Activated naive CD8-positive, alpha-beta T cell treated with anti-CD3 and anti-CD28 coated beads, Interleukin-2, amount 50 U/mL, for 24 hours (primary cell): Measurements from ENCODE around the gene VSNL1.
"Not testable (repeated sequence)": the region's sequence is repeated elsewhere in the genome, so short reads cannot be mapped to it uniquely, and the experiment has no call there.

Experiments used
- ATAC-seq: fragments of 150-1000 bp; cut with Tn5 transposase; one replicate; pipeline ENCODE4 v1.10.0; 2021
- DNase-seq: peaks from one replicate; pipeline ENCODE4 v3.0.0; 2021
- H3K27ac Mint-ChIP-seq: one replicate; pipeline ENCODE4 v1.8.0; 2021; ENCODE audit warnings: mild to moderate bottlenecking, mixed read lengths
- H3K27me3 Mint-ChIP-seq: one replicate; pipeline ENCODE4 v1.8.0; 2021; ENCODE audit warnings: mixed read lengths
- H3K36me3 Mint-ChIP-seq: one replicate; pipeline ENCODE4 v1.8.0; 2021; ENCODE audit warnings: low read depth, mixed read lengths
- H3K4me1 Mint-ChIP-seq: one replicate; pipeline ENCODE4 v1.8.0; 2021; ENCODE audit warnings: mixed read lengths
- H3K4me3 Mint-ChIP-seq: one replicate; pipeline ENCODE4 v1.8.0; 2021; ENCODE audit warnings: mild to moderate bottlenecking, moderate library complexity, mixed read lengths
- H3K9me3 Mint-ChIP-seq: one replicate; pipeline ENCODE4 v1.8.0; 2021; ENCODE audit warnings: mixed read lengths

VSNL1 gene

DNA sequence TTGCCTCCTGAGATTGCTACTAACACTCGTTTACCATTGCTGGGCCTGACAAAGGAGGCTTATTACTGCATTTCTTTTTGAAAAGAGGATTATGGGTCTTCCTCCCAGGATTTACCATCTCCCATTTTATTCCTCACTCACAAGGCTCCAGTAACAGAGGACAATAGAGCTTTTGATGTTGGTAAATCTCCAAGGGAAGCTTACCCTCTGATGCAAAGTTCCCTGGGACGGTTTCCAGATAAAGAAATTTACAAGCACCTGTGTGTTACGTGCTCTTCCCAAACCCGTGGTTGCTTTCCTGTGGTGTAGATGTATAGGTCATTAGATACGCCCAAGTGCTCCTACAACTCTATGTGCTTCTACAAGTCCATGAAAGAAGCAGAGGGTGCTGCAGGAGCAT, 17.1 kb downstream of the VSNL1 start:
- DNase-seq (no peak), ATAC-seq (no peak)
- H3K27me3 Mint-ChIP-seq = peaks cover 6% of the 10 kb centered on the region
- H3K9me3 Mint-ChIP-seq = no peaks in the 10 kb centered on the region
- H3K4me1 Mint-ChIP-seq = no peaks in the 10 kb centered on the region
- no peaks in the 10 kb centered on the region for H3K36me3 Mint-ChIP-seq
- no peak overlapping the region for H3K27ac Mint-ChIP-seq
- no peak overlapping the region for H3K4me3 Mint-ChIP-seq

DNA sequence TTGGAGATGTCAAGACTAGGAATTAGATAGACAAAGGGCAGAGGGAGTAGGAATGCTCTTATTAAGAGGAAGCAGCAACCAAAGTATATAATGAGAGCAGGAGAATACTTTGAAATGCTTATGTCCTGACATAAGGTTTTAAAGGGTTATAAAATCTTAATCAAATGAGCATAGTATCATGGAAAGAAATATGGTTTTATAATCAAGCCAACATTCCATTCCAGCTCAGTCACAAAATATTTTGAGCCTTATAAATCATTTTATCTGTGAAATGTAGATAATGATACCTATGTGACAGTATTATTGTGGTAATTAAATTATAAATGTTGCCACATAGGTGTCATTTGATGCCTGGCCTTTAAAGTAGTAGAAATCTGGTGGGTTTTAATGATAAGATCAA, 17.6 kb downstream of the VSNL1 start:
- H3K27ac Mint-ChIP-seq = no peak overlapping the region
- H3K4me1 Mint-ChIP-seq = no peaks in the 10 kb centered on the region
- no peak for DNase-seq
- ATAC-seq = no peak
- peaks cover 6% of the 10 kb centered on the region for H3K27me3 Mint-ChIP-seq
- no peaks in the 10 kb centered on the region for H3K9me3 Mint-ChIP-seq
- H3K4me3 Mint-ChIP-seq = no peak overlapping the region
- H3K36me3 Mint-ChIP-seq = no peaks in the 10 kb centered on the region

DNA sequence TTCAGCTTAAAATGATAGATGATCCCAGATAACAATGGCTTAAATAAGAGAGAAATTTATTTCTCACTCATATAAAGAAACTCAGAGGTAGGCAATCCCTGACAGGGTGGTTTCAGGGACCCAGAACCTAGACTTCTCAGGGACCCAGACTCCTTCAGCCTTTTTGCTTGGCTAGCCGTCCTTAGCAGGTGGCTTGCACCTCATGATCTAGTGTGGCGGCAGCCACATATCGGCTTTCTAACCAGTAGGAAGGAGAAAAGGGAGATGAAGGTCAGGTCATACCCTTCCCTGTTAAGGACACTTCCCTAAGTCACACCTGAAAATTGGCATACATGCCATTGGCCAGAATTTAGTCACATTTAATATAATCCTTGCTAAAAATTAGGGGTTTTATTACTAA, 18.4 kb downstream of the VSNL1 start:
- H3K27me3 Mint-ChIP-seq = peaks cover 6% of the 10 kb centered on the region
- no peak overlapping the region for H3K27ac Mint-ChIP-seq
- H3K9me3 Mint-ChIP-seq = no peaks in the 10 kb centered on the region
- ATAC-seq = no peak
- H3K4me1 Mint-ChIP-seq = no peaks in the 10 kb centered on the region
- no peak for DNase-seq
- H3K4me3 Mint-ChIP-seq = no peak overlapping the region
- no peaks in the 10 kb centered on the region for H3K36me3 Mint-ChIP-seq

DNA sequence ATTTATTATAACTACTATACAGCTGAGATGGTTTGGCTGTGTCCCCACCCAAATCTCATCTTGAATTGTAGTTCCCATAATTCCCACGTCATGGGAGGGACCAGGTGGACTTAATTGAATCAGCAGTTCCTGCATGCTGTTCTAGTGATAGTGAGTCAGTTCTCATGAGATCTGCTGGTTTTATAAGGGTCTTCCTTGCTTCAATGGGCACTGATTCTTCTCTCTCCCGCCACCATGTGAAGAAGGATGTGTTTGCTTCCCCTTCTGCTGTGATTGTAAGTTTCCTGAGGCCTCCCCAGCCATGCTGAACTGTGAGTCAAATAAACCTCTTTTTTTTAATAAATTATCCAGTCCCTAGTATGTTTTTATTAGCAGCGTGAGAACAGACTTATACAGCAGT, 25.2 kb downstream of the VSNL1 start:
- not testable (repeated sequence) for H3K36me3 Mint-ChIP-seq, ATAC-seq, H3K27ac Mint-ChIP-seq, H3K9me3 Mint-ChIP-seq, H3K4me1 Mint-ChIP-seq, H3K4me3 Mint-ChIP-seq, H3K27me3 Mint-ChIP-seq, DNase-seq

GRCh38 chr2:17571681-17572080, 31.2 kb downstream of the VSNL1 start:
- Mint-ChIP-seq H3K27me3 (peaks cover 6% of the 10 kb centered on the region), H3K4me1 (no peaks in the 10 kb centered on the region), H3K9me3 (peaks cover 4% of the 10 kb centered on the region), H3K4me3 (no peak overlapping the region), H3K27ac (no peak overlapping the region), H3K36me3 (no peaks in the 10 kb centered on the region)
- no peak for DNase-seq
- no peak for ATAC-seq

- Mint-ChIP-seq H3K27ac (no peak overlapping the region), H3K4me1 (no peaks in the 10 kb centered on the region), H3K36me3 (no peaks in the 10 kb centered on the region), H3K27me3 (peaks cover 7% of the 10 kb centered on the region), H3K9me3 (peaks cover 4% of the 10 kb centered on the region), H3K4me3 (no peak overlapping the region)
- DNase-seq (no peak), ATAC-seq (no peak)
Observed at GRCh38 chr2:17573085-17573803, 32.7 kb downstream of the VSNL1 start.

DNA sequence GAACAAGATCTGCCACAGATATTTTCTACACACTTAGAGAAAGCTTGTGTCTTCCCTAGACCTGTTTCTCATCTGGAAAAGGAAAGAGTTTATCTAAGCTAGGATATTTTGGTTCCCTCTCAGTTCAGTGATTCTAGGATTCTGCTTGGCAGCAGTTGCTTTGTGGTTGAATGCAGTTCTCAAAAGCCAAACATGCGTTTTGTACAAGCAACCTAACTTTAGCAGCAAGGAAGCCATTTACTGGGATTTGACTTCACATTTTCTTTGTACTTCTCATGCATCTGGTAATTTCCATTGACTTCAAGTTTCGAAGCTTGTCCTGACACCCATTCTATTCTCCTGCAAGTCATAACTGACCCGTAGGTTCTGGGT, 33.3 kb downstream of the VSNL1 start:
- Mint-ChIP-seq H3K27me3 (peaks cover 7% of the 10 kb centered on the region), H3K27ac (no peak overlapping the region), H3K9me3 (peaks cover 4% of the 10 kb centered on the region), H3K36me3 (no peaks in the 10 kb centered on the region), H3K4me3 (no peak overlapping the region), H3K4me1 (no peaks in the 10 kb centered on the region)
- ATAC-seq (no peak), DNase-seq (no peak)

DNA sequence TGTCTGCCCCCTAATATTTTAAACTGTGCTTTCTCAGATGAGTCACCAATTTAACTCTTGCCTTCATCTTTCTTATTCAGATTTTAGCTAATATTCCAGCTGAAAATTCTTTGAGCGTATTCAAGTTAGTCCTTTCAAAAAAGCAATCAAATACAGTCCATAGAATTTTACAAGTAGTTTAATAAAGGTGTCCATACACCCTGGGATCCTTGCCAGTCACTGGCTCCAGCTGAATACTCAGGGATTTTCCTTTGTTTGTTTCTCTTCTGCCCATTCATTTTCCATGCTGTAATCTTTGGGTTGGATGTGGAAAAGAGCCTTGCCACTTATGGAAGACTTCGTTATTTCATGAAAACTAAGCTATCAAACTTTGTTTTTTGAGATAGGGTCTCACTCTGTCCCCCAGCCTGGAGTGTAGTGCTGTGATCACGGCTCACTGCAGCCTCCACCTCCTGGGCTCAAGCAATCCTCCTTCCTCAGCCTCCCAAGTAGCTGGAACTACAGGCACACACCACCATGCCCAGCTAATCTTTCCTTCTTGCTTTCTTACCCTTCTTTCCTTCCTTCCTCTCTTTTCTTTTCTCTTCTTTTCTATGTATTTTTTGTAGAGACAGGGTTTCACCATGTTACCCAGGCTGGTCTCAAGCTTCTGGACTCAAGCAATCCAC, 34.0 kb downstream of the VSNL1 start:
- Mint-ChIP-seq H3K4me1 (no peaks in the 10 kb centered on the region), H3K36me3 (no peaks in the 10 kb centered on the region), H3K4me3 (no peak overlapping the region), H3K27me3 (peaks cover 4% of the 10 kb centered on the region), H3K9me3 (peaks cover under 1% of the 10 kb centered on the region), H3K27ac (no peak overlapping the region)
- ATAC-seq (no peak), DNase-seq (no peak)

DNA sequence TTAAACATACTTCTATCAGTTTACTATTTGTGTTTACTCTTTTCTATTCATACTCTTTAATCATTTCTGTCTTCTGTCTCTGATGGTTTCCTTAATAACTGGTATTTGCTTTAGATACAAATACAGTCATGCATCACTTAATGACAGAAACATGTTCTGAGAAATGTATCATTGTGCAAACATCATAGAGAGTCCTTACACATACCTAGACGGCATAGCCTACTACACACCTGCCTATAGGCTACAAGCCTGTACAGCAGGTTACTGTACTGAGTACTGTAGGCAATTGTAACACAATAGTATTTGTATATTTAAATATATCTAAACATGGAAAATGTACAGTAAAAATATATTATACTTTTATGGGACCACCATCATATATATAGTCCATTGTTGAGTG, 36.3 kb downstream of the VSNL1 start:
- Mint-ChIP-seq H3K36me3 (no peaks in the 10 kb centered on the region), H3K27me3 (peaks cover 4% of the 10 kb centered on the region)
- no peak for ATAC-seq

DNA sequence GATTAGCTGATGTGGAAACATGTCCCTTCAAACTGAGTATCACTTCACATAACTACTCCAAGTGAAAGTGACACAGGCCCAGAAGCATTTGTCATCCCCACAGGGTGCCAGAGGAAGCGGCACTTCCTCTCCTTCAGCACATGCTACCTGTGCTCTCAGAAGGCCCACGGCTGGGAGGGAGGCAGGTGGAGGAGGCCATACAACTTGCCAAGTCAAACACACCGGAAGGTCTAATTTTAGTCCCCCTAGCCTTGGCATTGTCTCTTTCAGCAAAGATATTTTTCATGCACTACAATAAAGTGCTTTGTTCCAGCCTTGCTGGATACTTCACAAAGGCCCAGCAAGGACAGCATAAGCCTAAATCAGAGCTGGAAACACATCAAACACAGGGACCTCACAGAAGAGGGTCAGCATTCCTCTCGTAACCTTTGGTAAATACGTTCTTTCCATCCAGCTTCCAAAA, 38.0 kb downstream of the VSNL1 start:
- H3K27ac Mint-ChIP-seq = no peak overlapping the region
- no peaks in the 10 kb centered on the region for H3K36me3 Mint-ChIP-seq
- H3K4me1 Mint-ChIP-seq = no peaks in the 10 kb centered on the region
- ATAC-seq (no peak), DNase-seq (no peak)
- no peak overlapping the region for H3K4me3 Mint-ChIP-seq
- peaks cover 4% of the 10 kb centered on the region for H3K27me3 Mint-ChIP-seq
- H3K9me3 Mint-ChIP-seq = no peaks in the 10 kb centered on the region

More for the DNA sequence above, 36.3 kb downstream of the VSNL1 start:
- Mint-ChIP-seq H3K27ac (no peak overlapping the region), H3K9me3 (no peaks in the 10 kb centered on the region), H3K4me3 (no peak overlapping the region), H3K4me1 (no peaks in the 10 kb centered on the region)
- no peak for DNase-seq

DNA sequence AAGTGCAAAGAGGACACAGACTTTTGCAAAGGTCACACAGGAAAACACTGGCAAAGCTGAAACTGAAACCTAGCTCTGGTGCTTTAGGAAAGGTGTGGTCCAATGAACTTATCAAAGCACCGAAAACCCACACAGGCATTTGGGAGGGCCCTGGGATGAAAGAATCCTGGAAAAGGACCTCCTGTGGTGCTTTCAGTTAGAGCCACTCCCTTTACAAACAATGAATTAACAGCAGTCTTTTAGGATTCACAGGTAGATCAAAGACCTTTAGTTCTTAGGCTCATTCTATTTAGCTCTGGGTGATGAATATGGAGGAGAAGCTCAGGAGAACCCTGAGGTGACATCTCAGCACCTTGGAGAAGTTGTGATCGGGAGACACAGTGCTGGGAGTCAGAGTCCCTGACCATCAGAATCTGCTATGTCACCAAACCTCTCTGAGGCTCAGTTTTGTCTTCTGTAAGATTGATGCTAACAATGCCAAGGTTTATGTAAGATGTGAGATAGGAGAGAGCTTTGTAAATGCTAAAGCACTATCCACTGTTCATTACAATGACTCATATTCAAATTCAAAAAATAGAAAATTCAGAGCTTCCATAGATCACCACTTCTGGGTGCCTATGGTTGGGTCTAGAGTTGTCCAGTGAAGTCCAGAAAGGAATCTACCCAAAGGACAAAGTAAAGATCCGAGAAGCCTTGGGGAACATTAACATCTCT, 39.3 kb downstream of the VSNL1 start:
- no peak overlapping the region for H3K4me3 Mint-ChIP-seq
- H3K27ac Mint-ChIP-seq = no peak overlapping the region
- peaks cover 4% of the 10 kb centered on the region for H3K27me3 Mint-ChIP-seq
- H3K36me3 Mint-ChIP-seq = no peaks in the 10 kb centered on the region
- DNase-seq (no peak), ATAC-seq (no peak)
- H3K4me1 Mint-ChIP-seq = no peaks in the 10 kb centered on the region
- H3K9me3 Mint-ChIP-seq = no peaks in the 10 kb centered on the region

- Mint-ChIP-seq H3K36me3 (no peaks in the 10 kb centered on the region), H3K4me1 (no peaks in the 10 kb centered on the region), H3K27ac (no peak overlapping the region), H3K27me3 (peaks cover 4% of the 10 kb centered on the region), H3K9me3 (no peaks in the 10 kb centered on the region), H3K4me3 (no peak overlapping the region)
- ATAC-seq (no peak), DNase-seq (no peak)
Observed at GRCh38 chr2:17580319-17580715, 39.8 kb downstream of the VSNL1 start.

DNA sequence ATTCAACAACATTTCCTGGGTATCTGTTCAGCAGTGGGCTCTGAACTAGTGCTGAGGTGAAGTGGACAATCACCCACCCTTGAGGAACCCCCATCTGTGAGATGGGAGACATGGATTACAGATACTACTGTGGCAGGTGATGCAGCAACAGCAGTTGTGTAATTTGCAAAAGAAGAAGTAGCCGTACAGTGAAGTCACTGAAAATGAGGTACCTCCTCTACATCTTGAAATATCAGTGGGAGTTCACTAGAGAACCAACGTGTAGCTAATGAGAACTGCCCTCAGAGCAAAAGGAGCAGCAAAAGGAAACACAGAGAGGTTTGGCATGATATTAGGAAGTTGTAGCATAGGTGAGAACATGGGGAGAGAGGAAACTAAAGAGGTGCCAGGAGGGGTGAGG, 41.3 kb downstream of the VSNL1 start:
- Mint-ChIP-seq H3K36me3 (no peaks in the 10 kb centered on the region), H3K9me3 (no peaks in the 10 kb centered on the region), H3K27ac (no peak overlapping the region), H3K27me3 (no peaks in the 10 kb centered on the region), H3K4me1 (no peaks in the 10 kb centered on the region), H3K4me3 (no peak overlapping the region)
- DNase-seq = no peak
- ATAC-seq = no peak

- Mint-ChIP-seq H3K27ac (no peak overlapping the region), H3K36me3 (no peaks in the 10 kb centered on the region), H3K4me3 (no peak overlapping the region), H3K9me3 (no peaks in the 10 kb centered on the region), H3K27me3 (no peaks in the 10 kb centered on the region), H3K4me1 (no peaks in the 10 kb centered on the region)
- no peak for DNase-seq
- no peak for ATAC-seq
Observed at GRCh38 chr2:17583166-17583565, 42.7 kb downstream of the VSNL1 start.

DNA sequence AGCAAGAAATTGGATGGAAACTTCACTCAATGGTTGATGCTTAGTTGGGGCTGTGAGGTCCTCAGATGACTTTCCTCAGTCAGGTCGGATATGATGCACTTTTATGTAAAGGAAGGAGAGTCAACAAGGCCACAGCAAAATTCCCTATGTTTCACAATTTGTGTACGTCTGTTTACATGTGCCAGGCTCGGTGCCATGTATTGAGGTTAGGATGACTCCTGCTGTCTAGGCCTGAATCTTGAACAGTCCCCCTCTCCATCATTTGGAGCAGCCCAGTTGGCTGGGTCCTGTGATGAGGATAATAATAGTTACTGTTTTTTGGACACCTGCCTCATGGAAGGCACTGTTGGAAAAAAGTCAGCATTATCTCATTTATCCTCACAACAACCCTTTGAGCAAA, 43.1 kb downstream of the VSNL1 start:
- Mint-ChIP-seq H3K4me3 (no peak overlapping the region), H3K27ac (no peak overlapping the region), H3K27me3 (no peaks in the 10 kb centered on the region), H3K4me1 (no peaks in the 10 kb centered on the region), H3K36me3 (no peaks in the 10 kb centered on the region), H3K9me3 (no peaks in the 10 kb centered on the region)
- DNase-seq (no peak), ATAC-seq (no peak)
